ENCODE measurements around the gene ACOT8.

GRCh38 chr20:45861221-45862075 is 4.3 kb upstream of the ACOT8 start:
- TF ChIP-seq CTCF (conservative IDR thresholded peaks at IDR 0.05): no peak
- no peak for TF ChIP-seq EZH2 (IDR thresholded peaks at IDR 0.05; ENCODE audit: low read depth)

Data from PC-9 (cell line).